ENCODE data around the gene PARPBP. TPM values are rescaled to one million over a fixed set of nuclear protein-coding genes. Genes with fewer than 3 reads are reported as not detected.
"Not testable (repeated sequence)": the region's sequence is repeated elsewhere in the genome, so short reads cannot be mapped to it uniquely, and the experiment has no call there.

Gene PARPBP
- total RNA-seq, 1 experiment from 2014 or later = 43.3 TPM

GRCh38 chr12:102147062-102147587, 27.1 kb downstream of the PARPBP start:
- DNase-seq (ENCODE audit: low read depth) = not testable (repeated sequence)

GRCh38 chr12:102155206-102155605, 35.2 kb downstream of the PARPBP start:
- not testable (repeated sequence) for DNase-seq (ENCODE audit: low read depth)

GRCh38 chr12:102163383-102163782, 43.4 kb downstream of the PARPBP start:
- no peak for DNase-seq (ENCODE audit: low read depth)

- DNase-seq (ENCODE audit: low read depth) = no peak
Observed at GRCh38 chr12:102167821-102168604, 48.0 kb downstream of the PARPBP start.

- DNase-seq (ENCODE audit: low read depth) = peak; percentile 23
Observed at GRCh38 chr12:102169922-102170621, 50.1 kb downstream of the PARPBP start.

- no peak for DNase-seq (ENCODE audit: low read depth)
Observed at GRCh38 chr12:102171951-102172350, 52.0 kb downstream of the PARPBP start.

GRCh38 chr12:102172436-102172835, 52.5 kb downstream of the PARPBP start:
- no peak for DNase-seq (ENCODE audit: low read depth)

- no peak for DNase-seq (ENCODE audit: low read depth)
Observed at GRCh38 chr12:102174117-102174516, 54.1 kb downstream of the PARPBP start.

- DNase-seq (ENCODE audit: low read depth) = no peak
Observed at GRCh38 chr12:102174761-102175160, 54.8 kb downstream of the PARPBP start.

GRCh38 chr12:102182635-102183034, 62.7 kb downstream of the PARPBP start:
- DNase-seq (ENCODE audit: low read depth) = no peak

- no peak for DNase-seq (ENCODE audit: low read depth)
Observed at GRCh38 chr12:102195826-102196225, 75.8 kb downstream of the PARPBP start.

- DNase-seq (ENCODE audit: low read depth) = peak; percentile 21
Observed at GRCh38 chr12:102197789-102198188, 77.8 kb downstream of the PARPBP start, which contains the start of gene PMCH. TSS of gene PMCH (minus strand) at chr12:102197833. CDS start at chr12:102197770, 63 bp downstream.

GRCh38 chr12:102201436-102202061, 81.6 kb downstream of the PARPBP start:
- DNase-seq (ENCODE audit: low read depth) = no peak

GRCh38 chr12:102202556-102202955, 82.6 kb downstream of the PARPBP start:
- no peak for DNase-seq (ENCODE audit: low read depth)

- no peak for DNase-seq (ENCODE audit: low read depth)
Observed at GRCh38 chr12:102204025-102204424, 84.0 kb downstream of the PARPBP start.

- peak; percentile 42 for DNase-seq (ENCODE audit: low read depth)
Observed at GRCh38 chr12:102215992-102216691, 96.2 kb downstream of the PARPBP start.

- no peak for DNase-seq (ENCODE audit: low read depth)
Observed at GRCh38 chr12:102220736-102221135, 100.8 kb downstream of the PARPBP start.

GRCh38 chr12:102227954-102228353, 108.0 kb downstream of the PARPBP start:
- DNase-seq (ENCODE audit: low read depth) = no peak

GRCh38 chr12:102232036-102232435, 112.1 kb downstream of the PARPBP start:
- no peak for DNase-seq (ENCODE audit: low read depth)

- DNase-seq (ENCODE audit: low read depth) = no peak
Observed at GRCh38 chr12:102232446-102232845, 112.5 kb downstream of the PARPBP start.

- DNase-seq (ENCODE audit: low read depth) = no peak
Observed at GRCh38 chr12:102234599-102234998, 114.6 kb downstream of the PARPBP start.

- not testable (repeated sequence) for DNase-seq (ENCODE audit: low read depth)
Observed at GRCh38 chr12:102240859-102241258, 120.9 kb downstream of the PARPBP start.
